Stimulated activated CD4-positive, alpha-beta T cell treated with anti-CD3 and anti-CD28 coated beads, Interleukin-12 subunit alpha, Interleukin-12 subunit beta, amount 100 ng/mL, for 4 hours (primary cell): ENCODE data around the gene C19orf44.
"Not testable (repeated sequence)": the region's sequence is repeated elsewhere in the genome, so short reads cannot be mapped to it uniquely, and the experiment has no call there.

Experiments
- DNase-seq: peaks from one replicate; pipeline ENCODE4 v3.0.0-alpha.2; 2020

C19orf44 gene

GRCh38 chr19:16470541-16470910 lies 25.7 kb upstream of the C19orf44 start:
- DNase-seq: no peak

DNA sequence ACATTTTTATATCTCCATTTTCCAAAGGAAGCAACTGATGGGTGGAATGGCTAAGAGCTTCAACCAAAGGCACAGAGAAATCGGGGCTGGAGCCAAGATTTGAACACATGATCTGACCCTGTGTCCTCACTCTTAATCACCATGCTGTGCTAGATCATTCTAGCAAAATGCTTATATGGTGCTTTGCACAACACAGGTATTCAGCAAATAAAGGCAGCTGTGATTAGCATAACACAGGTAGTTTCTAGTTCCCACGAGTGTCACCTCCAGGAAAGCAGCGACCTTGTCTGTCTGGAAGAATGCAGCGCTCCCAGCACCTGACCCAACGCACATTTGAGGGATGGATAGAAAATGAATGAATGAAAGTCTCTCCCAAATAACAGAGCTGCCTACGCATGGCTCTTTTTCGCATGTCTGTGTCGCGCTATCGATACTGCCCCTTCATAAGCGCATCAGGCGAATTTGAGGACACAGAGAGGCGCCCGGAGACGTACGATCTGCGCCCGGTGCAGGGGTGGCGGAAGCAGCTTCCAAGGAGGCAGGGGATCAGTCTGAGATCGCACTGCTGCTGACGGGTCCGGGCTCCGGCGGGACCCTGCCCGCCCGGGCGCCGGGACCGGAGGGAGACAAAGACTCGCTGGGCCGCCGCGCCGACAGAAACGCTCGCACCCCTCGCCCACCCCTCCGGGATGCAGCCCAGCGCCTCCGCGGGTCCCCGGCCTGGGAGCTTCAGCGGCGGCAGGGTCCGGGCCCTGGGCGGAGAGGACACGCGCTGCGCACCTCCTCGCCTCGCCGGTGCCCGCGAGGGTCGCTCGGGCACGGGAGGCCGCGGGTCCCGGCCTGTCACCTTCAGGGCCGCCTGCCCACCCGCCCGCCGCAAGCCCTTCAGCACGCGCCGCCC lies 25.0 kb upstream of the C19orf44 start:
- peak; percentile 25 for DNase-seq

GRCh38 chr19:16472559-16472899 lies 23.7 kb upstream of the C19orf44 start:
- not testable (repeated sequence) for DNase-seq

GRCh38 chr19:16472992-16473391 lies 23.2 kb upstream of the C19orf44 start:
- no peak for DNase-seq

DNA sequence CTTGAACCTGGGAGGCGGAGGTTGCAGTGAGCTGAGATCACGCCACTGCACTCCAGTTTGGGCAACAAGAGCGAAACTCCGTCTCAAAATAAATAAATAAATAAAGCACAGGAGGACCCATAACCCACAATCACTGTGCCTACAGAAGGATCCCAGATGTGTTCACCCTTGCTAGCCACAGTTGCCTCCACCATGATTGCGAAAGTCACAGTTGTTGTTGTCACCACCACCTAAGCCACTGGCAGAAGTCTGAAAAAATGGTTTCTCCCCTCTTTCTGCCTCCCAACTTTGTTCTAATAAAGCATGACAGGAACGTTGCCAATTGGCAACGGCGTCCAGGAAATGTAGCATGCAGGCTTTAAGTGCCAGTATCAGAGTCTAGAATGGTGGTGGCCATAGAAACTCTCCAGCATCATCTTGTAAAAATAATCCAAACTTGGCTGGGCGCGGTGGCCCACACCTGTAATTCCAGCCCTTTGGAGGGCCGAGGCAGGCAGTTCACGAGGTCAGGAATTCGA lies 22.3 kb upstream of the C19orf44 start:
- no peak for DNase-seq

- no peak for DNase-seq
Observed at GRCh38 chr19:16476401-16476800, 19.8 kb upstream of the C19orf44 start.

- DNase-seq: no peak
Observed at GRCh38 chr19:16477311-16477710, 18.9 kb upstream of the C19orf44 start.

DNA sequence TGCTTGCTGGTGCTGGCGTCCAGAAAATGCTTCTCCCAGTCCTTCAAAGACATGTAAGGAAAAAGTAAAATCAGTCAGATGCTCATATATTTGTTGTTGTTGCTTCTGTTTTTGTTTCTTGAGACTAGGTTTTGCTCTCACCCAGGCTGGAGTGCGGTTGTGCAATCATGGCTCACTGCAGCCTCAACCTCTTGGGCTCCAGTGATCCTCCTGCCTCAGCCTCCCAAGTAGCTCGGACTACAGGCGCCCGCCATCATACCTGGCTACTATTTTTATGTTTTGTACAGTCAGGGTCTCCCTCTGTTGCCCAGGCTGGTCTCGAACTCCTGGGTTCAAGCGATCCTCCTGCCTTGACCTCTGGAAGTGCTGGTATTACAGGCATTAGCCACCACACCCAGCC lies 13.4 kb upstream of the C19orf44 start:
- no peak for DNase-seq

- DNase-seq: not testable (repeated sequence)
Observed at GRCh38 chr19:16486476-16486875, 9.7 kb upstream of the C19orf44 start.

DNA sequence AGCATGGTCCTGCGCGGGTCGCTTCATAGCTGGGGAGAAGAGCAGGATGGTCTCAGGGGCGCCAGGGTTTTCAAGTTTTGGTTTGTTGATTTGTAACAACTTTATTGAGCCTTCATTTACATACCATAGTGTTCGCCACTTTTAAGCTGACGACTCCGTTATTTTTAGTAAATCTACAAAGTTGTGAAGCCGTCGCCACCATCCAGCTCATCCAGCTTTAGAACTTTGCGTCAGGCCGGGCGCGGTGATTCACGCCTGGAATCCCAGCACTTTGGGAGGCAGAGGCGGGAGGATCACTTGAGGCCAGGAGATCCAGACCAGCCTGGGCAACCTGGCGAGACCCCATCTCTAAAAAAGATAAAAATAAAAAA lies 404 bp downstream of the C19orf44 start:
- no peak for DNase-seq

GRCh38 chr19:16497042-16497441 lies 848 bp downstream of the C19orf44 start:
- DNase-seq: no peak

DNA sequence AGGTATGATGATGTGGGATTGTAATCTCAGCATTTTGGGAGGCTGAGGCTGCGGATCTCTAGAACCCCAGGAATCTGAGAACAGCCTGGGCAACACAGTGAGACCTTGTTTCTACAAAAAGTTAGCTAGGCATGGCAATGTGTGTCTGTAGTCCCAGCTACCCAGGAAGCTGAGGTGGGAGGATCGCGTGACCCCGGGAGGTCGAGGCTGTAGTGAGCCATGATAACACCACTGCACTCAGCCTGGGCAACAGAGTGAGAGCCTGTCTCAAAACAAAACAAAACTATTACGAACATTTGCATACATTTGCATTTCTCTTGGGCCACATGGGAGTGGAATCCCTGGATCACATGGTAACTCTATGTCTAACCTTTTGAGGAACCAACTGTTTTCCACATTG lies 1.6 kb downstream of the C19orf44 start:
- DNase-seq: no peak

GRCh38 chr19:16504271-16504670 lies 8.1 kb downstream of the C19orf44 start:
- DNase-seq: no peak

DNA sequence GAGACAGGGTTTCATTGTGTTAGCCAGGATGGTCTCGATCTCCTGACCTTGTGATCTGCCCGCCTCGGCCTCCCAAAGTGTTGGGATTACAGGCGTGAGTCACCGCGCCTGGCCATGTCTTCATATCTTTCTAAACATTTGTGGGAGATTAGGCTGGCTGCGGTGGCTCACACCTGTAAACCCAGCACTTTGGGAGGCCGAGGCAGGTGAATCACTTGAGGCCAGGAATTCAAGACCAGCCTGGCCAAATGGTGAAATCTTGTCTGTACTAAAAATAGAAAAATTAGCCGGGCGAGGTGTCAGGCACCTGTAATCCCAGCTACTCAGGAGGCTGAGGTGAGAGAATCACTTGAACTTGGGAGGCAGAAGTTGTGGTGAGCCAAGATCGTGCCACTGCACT lies 10.0 kb downstream of the C19orf44 start:
- not testable (repeated sequence) for DNase-seq

DNA sequence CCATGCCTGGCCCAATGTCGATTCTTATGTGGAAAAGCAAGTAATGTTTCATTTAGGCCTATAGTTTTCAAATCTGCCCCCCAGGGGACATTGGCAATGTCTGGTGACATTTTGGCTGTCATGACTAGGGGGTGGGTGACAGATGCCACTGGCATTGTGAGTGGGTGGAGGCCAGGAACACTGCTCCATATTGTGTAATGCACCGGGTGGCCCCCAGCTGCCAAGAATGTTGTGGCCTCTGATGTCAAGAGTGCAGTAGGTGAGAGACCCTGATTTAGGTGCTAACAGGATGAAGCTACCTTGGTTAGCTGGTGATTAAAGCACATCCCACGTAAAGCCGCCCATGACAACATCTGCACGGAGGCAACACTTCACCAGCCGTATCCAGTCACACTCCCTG lies 10.8 kb downstream of the C19orf44 start:
- no peak for DNase-seq

GRCh38 chr19:16508546-16508945 lies 12.4 kb downstream of the C19orf44 start:
- no peak for DNase-seq

DNA sequence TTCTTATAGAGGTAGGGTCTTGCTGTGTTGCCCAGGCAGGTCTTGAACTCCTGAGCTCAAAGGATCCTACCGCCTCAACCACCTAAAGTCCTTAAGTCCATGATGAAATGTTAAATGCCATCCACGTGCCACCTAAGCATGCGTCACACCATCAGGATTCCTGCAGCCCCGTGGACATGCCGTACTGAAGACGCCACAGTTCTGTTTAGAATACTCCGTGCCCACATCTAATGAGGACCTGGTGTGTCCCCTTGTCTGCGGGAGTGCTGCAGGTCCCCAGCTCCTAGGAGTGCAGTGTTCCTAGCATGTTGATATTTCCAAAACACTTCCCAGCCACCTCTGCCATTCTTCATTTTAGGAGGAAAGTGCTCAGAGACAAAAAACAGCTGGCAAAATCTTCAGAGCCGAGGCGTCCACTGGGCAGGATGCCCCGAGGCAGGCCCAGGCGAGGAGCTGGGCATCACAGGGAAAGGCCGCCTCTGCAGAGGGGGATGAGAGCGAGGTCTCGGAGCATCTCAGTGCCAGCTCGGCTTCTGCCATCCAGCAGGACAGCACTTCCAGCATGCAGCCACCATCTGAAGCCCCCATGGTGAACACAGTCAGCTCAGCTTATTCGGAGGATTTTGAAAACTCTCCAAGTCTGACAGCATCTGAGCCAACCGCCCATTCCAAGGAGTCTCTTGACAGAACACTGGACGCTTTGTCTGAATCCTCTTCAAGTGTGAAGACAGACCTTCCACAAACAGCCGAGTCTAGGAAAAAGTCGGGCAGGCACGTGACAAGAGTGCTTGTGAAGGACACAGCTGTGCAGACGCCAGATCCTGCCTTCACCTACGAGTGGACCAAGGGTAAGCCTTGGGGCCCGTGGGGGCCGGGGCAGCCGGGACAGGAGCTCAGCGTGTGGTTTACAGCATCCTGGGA lies 13.2 kb downstream of the C19orf44 start:
- no peak for DNase-seq

DNA sequence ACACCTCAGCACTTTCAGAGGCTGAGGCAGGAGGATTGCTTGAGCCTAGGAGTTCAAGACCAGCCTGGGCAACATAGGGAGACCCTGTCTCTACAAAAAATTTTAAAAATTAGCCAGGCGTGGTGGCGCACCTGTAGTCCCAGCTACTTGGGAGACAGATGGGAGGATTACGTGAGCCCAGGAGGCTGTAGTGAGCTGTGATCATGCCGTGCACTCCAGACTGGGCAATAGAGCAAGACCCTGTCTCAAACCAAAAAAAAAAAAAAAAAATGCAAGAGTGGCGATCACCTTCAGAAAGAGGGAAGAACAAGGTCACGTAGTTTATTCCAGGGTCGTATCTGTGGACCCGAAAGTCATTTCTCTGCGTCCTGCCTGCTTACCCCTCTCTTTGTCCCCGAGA lies 16.4 kb downstream of the C19orf44 start:
- not testable (repeated sequence) for DNase-seq

GRCh38 chr19:16514383-16515019 lies 18.3 kb downstream of the C19orf44 start:
- no peak for DNase-seq

DNA sequence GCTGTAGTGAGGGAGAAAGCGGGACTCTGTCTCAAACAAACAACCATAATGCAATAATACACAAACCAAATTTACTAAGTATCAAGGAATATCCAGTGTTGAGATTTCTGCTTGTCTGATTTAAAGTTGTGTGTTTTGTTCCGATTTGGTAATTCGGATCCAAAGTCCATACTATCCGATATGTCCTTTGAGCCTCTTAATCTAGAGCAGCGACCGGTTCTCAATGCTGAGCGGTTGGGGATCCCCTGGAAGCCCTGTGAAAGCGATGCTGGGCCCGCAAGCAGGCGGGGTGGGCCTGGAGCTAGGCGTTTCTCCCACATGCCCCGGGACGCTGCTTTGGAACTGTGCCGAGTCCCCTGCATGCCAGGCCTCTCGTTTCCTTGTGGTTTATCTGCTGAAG lies 20.2 kb downstream of the C19orf44 start:
- no peak for DNase-seq

DNA sequence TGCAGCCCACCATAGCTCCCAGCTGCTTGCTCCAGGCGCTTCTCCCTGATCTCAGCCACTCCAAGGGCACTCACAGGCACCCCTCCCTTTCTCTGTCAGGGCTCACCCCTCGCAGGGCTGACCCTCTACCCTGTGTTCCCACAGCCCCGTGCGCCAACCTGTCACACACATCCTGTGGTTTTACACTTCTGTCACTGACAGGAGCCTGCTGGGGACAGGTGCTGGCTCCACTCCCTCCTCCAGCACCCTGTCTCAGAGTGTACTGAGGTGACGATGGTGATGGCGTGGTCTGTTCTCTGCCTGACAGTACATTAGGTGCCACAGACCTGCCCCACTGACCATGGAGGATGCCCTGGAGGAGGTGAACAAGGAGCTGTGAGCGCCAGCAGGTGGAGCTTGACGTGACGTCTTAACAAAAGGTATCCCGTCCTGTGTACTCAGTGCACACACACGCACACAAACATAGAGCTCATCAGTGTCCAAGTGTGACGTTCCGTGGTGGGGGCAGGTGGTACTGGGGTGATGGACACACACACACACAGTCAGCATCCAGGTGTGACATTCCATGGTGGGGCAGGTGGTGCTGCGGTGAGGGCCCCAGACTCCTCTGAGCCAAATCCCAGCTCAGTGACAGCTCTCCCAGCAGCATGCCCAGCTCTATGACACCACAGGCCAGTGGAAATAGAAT lies 20.9 kb downstream of the C19orf44 start:
- DNase-seq: no peak

DNA sequence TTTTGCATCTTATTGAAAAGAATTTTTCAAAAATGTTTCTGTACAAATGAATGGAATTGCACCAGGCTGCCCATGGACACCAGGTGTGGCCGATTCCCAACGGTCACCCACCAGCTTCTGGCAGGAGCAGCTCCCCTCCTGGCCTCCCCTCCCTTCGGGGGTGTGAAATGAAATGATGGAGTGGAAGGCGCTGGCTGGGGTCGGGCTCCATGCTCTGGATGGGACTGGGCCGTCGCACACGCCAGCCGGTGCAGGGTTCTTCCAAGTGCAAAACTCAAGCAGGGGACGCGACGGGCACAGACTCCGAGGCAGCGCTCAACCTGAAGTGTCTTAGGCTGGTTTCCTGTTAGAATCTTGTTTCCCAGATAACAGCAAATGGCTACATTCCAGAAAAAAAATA lies 21.9 kb downstream of the C19orf44 start:
- no peak for DNase-seq
